Neural cell (in vitro differentiated cells): ENCODE data around the gene COLGALT1.

Source experiments
- CTCF ChIP-seq: fragments of 450-650 bp; IDR thresholded peaks from 2 replicates; pipeline ENCODE4 v1.5.1; 2014; ENCODE audit warnings: antibody characterized with exemption, mild to moderate bottlenecking, moderate library complexity; ENCODE audit not compliant: poor library complexity, severe bottlenecking
- EP300 ChIP-seq: fragments of 450-650 bp; conservative IDR thresholded peaks from 2 replicates; pipeline ENCODE4 v1.6.1; 2014; ENCODE audit warnings: antibody characterized with exemption, mild to moderate bottlenecking, moderate library complexity; ENCODE audit not compliant: poor library complexity, severe bottlenecking
- EZH2 ChIP-seq: fragments of 200-600, 300-800 bp; shearing (Covaris generic), sonication (generic); IDR thresholded peaks from 2 replicates; pipeline ENCODE4 v1.6.1; 2014; ENCODE audit warnings: antibody characterized with exemption, low read length, borderline replicate concordance, mild to moderate bottlenecking; ENCODE audit not compliant: insufficient read depth, poor library complexity, severe bottlenecking
- POLR2AphosphoS5 ChIP-seq: IDR thresholded peaks from 2 replicates; pipeline ENCODE4 v1.6.1; 2012
- RAD21 ChIP-seq: fragments of 450-650 bp; conservative IDR thresholded peaks from 2 replicates; pipeline ENCODE4 v1.6.1; 2014; ENCODE audit warnings: antibody characterized with exemption, mild to moderate bottlenecking, moderate library complexity
- REST ChIP-seq: IDR thresholded peaks from 2 replicates; pipeline ENCODE4 v1.6.1; 2012; ENCODE audit warnings: borderline replicate concordance
- SMC3 ChIP-seq: fragments of 450-650 bp; conservative IDR thresholded peaks from 2 replicates; pipeline ENCODE4 v1.6.1; 2014; ENCODE audit warnings: antibody characterized with exemption, mild to moderate bottlenecking, moderate library complexity; ENCODE audit not compliant: poor library complexity
- TAF1 ChIP-seq: IDR thresholded peaks from 2 replicates; pipeline ENCODE4 v1.6.1; 2012; ENCODE audit warnings: low read depth

- TF ChIP-seq EZH2 (no peak), EP300 (no peak), SMC3 (no peak), CTCF (no peak), TAF1 (no peak), POLR2AphosphoS5 (no peak), RAD21 (no peak), REST (no peak)
These were observed 11.5 kb upstream of the COLGALT1 start for GRCh38 chr19:17543986-17544385.
